Esophagus squamous epithelium (tissue), 5 donors: ENCODE measurements around the gene UBE2V1. TPM values are rescaled to one million over a fixed set of nuclear protein-coding genes. Genes with fewer than 3 reads are reported as not detected.
"Not testable (repeated sequence)": the region's sequence is repeated elsewhere in the genome, so short reads cannot be mapped to it uniquely, and the experiment has no call there.

Experiments
- DNase-seq: peaks from one replicate; lab custom pipeline; 2025; lab: John Stamatoyannopoulos, UW
- H3K27ac ChIP-seq, 4 donors: fragments of 200-600 bp; sonication (generic); one replicate each; pipeline ENCODE4 v1.5.1; 2016 to 2019; ENCODE audit warnings: mild to moderate bottlenecking in 1 of 4
- H3K27me3 ChIP-seq, 4 donors: fragments of 200-600 bp; sonication (generic); 1 replicate in 3 of 4; 2 replicates in 1 of 4; pipeline versions ENCODE4 v1.5.1 to v1.6.0; 2017 to 2021; ENCODE audit warnings: antibody characterized with exemption in 1 of 4
- H3K36me3 ChIP-seq, 3 donors: fragments of 200-600 bp; sonication (generic); one replicate each; pipeline ENCODE4 v1.5.1; 2016 to 2019
- H3K4me1 ChIP-seq, 3 donors: fragments of 200-600 bp; sonication (generic); one replicate each; pipeline ENCODE4 v1.5.1; 2017 to 2019
- H3K4me3 ChIP-seq, 4 donors: fragments of 200-600 bp; sonication (generic); 1 replicate in 3 of 4; 2 replicates in 1 of 4; pipeline ENCODE4 v1.5.1; 2016 to 2019; ENCODE audit warnings: mild to moderate bottlenecking in 2 of 4, moderate library complexity in 1 of 4
- H3K9me3 ChIP-seq, 3 donors: fragments of 200-600 bp; sonication (generic); one replicate each; pipeline ENCODE4 v1.5.1; 2016 to 2019
- POLR2A ChIP-seq, 4 donors: fragments of 450-650 bp; IDR thresholded peaks; one replicate each; pipeline ENCODE4 v1.6.1; 2017; ENCODE audit warnings: antibody characterized with exemption in 4 of 4, mild to moderate bottlenecking in 4 of 4, moderate library complexity in 3 of 4
- WGBS, 2 donors: methylation state at CpG; one replicate each; pipeline ENCODE4 v1.1.5; 2018; 5-methylcytosine and 5-hydroxymethylcytosine counted together
- intact Hi-C: fragments of 100-400 bp; cut with DNase I; formaldehyde crosslinking; loops from one replicate; pipeline ENCODE4 v1.15.0; 2022
- total RNA-seq, 4 donors: library from RNA; depleted of rRNA; stranded (reverse); fragments of >200 nt; gene quantifications; one replicate each; pipeline ENCODE4 v1.1.0, GENCODE V29; 2016
- TF ChIP-seq, protein P1 (sequence below), 6 experiments: fragments of 450-650 bp in 4 of 6; fragments of 200-600 bp in 2 of 6; sonication (generic) in 2 of 6; IDR thresholded peaks; one replicate each; pipeline ENCODE4 v1.5.1; 2016 to 2019; ENCODE audit warnings: antibody characterized with exemption in 6 of 6, mild to moderate bottlenecking in 4 of 6, moderate library complexity in 4 of 6
- donor health status: DM: yes; HTN: yes; CAD: no.

UBE2V1 gene
- total RNA-seq, 4 donors from 2014 or later: 44.4 to 80.7 (median 63.4) TPM

DNA sequence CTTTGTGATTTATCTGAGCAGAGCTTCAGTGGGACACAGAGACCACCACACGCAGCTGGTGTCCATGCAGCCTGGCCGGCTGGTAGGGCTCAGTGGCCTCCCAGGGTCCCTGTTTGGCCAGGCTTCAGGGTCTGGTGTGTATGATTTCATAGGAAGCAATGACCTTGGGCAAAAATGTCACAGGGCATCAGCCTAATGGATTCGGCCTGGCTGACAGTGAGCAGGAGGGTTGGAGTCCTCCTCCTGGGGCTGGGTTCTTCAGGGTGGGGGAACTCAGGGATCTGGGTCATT, 47.7 kb downstream of the UBE2V1 start:
- intact Hi-C loops: no loop called here
- 73% methylated on average over 2 of the region's 3 CpGs; no CpG with 5 or more reads in 1 of the 2 donors for WGBS, 2 donors
- H3K4me3 ChIP-seq: no peak overlapping the region
- H3K36me3 ChIP-seq: no peaks in the 10 kb centered on the region
- H3K27ac ChIP-seq: no peak overlapping the region
- H3K9me3 ChIP-seq: no peaks in the 10 kb centered on the region
- TF ChIP-seq, protein P1, sequence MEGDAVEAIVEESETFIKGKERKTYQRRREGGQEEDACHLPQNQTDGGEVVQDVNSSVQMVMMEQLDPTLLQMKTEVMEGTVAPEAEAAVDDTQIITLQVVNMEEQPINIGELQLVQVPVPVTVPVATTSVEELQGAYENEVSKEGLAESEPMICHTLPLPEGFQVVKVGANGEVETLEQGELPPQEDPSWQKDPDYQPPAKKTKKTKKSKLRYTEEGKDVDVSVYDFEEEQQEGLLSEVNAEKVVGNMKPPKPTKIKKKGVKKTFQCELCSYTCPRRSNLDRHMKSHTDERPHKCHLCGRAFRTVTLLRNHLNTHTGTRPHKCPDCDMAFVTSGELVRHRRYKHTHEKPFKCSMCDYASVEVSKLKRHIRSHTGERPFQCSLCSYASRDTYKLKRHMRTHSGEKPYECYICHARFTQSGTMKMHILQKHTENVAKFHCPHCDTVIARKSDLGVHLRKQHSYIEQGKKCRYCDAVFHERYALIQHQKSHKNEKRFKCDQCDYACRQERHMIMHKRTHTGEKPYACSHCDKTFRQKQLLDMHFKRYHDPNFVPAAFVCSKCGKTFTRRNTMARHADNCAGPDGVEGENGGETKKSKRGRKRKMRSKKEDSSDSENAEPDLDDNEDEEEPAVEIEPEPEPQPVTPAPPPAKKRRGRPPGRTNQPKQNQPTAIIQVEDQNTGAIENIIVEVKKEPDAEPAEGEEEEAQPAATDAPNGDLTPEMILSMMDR (IDR thresholded peaks at IDR 0.05): no peak
- no peak for TF ChIP-seq POLR2A (IDR thresholded peaks at IDR 0.05)
- DNase-seq: no peak
- H3K4me1 ChIP-seq: no peaks in the 10 kb centered on the region
- H3K27me3 ChIP-seq: no peaks in the 10 kb centered on the region

DNA sequence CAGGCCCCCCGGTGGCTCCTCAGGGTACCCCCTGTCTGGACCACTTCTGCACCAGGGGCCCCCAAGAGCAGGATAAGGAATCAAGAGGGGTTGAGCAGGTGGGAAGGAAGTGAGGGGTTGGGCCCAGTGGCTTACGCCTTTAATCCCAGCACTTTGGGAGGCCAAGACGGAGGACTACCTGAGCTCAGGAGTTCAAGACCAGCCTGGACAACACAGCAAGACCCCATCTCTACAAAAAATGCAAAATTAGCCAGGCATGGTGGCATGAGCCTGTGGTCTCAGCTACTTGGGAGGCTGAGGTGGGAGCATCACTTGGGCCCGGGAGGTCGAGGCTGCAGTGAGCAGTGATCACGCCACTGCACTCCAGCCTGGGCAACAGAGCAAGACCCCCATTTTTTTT, 49.2 kb downstream of the UBE2V1 start:
- H3K27ac ChIP-seq, H3K4me1 ChIP-seq, H3K9me3 ChIP-seq, DNase-seq, H3K27me3 ChIP-seq, H3K4me3 ChIP-seq, H3K36me3 ChIP-seq, intact Hi-C loops: not testable (repeated sequence)
- WGBS, 2 donors: 80 to 93% methylated on average over 3 to 5 of the region's 6 CpGs

DNA sequence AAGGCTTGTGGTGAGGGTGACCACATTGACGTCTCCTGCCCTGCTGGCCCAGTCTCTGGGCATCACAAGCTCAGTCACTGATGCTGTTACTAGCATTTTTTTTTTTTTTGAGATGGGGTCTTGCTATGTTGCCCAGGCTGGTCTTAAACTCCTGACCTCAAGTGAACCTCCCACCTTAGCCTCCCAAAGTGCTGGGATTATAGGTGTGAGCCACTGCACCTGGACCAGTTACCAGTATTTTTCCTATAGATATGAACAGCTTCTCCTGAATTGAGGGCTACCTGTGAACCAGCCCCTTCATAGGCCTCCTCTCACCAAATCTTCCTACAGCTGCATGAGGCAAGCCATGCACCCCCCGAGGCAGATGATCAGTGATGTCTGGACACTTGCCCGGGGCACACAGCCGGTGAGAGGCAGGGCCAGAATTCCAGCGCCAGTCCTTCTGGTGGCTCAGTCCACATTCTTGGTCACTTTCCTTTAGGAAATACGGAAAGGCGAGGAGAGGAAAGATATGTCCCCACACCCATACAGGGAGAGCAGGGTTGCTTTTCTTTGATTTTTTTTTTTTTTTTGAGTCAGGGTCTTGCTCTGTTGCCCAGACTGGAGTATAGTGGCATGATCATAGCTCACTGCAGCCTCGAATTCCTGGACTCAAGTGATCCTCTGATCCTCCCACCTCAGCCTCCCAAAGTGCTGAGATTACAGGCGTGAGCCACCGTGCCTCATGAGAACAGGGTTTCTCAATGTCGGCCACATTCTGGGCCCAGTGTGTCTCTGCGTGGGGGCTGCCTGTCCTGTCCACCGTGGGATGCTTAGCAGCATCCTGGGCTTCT, 50.7 kb downstream of the UBE2V1 start:
- H3K27ac ChIP-seq: no peak overlapping the region
- TF ChIP-seq, protein P1 (IDR thresholded peaks at IDR 0.05): no peak
- TF ChIP-seq POLR2A (IDR thresholded peaks at IDR 0.05): no peak
- H3K4me1 ChIP-seq: no peaks in the 10 kb centered on the region
- no peak for DNase-seq
- H3K4me3 ChIP-seq: no peak overlapping the region
- WGBS, 2 donors: 69 to 70% methylated on average over 9 to 12 of the region's 13 CpGs
- H3K27me3 ChIP-seq: no peaks in the 10 kb centered on the region
- H3K9me3 ChIP-seq: no peaks in the 10 kb centered on the region
- H3K36me3 ChIP-seq: no peaks in the 10 kb centered on the region
- intact Hi-C loops: no loop called here

DNA sequence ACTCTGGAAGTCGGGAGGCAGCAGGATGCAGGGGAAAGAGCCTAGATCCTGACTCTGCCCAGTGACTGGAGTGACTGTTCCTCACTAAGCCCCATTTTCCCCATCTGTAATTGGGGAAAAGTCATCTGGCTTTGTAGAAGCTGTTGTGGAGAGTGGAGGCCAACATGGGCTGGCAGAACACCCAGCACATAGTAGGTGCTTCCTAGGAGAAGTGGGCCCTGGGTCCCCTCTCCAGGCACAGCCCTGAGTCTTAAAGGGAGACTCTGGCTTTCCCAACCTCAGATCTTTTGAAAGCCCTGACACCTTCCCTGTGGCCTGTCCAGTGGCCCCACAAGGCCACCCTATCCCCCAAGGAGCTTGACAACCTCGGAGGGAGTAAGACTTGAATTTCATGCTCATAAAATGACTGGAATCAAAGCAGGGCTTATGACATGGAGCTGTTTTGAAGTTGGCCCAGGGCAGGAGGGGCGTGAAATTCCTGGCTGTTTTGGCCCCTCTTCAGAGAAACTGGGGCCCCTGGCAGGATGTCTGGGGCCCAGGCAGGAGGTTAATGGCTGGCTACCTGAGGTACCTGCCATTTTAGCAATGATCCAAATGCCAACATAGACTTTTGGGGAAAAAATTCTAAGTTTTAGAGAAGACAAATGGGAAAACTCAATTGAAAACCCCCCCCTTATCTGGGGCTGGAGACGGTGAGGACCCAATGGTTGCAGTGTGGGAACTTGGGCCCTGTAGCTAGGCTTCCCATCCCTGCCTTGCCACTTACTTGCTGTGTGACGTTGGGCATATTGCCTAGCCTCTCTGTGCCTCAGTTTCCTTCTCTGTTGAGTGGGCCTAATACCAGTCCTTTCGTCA, 51.6 kb downstream of the UBE2V1 start:
- intact Hi-C loops: no loop called here
- Histone ChIP-seq H3K27me3 (no peaks in the 10 kb centered on the region), H3K9me3 (no peaks in the 10 kb centered on the region), H3K4me3 (no peak overlapping the region), H3K36me3 (no peaks in the 10 kb centered on the region), H3K27ac (no peak overlapping the region), H3K4me1 (no peaks in the 10 kb centered on the region)
- no peak for DNase-seq
- TF ChIP-seq, protein P1 (IDR thresholded peaks at IDR 0.05): no peak
- TF ChIP-seq POLR2A (IDR thresholded peaks at IDR 0.05): no peak
- 72 to 79% methylated on average over 4 of the region's 6 CpGs for WGBS, 2 donors

DNA sequence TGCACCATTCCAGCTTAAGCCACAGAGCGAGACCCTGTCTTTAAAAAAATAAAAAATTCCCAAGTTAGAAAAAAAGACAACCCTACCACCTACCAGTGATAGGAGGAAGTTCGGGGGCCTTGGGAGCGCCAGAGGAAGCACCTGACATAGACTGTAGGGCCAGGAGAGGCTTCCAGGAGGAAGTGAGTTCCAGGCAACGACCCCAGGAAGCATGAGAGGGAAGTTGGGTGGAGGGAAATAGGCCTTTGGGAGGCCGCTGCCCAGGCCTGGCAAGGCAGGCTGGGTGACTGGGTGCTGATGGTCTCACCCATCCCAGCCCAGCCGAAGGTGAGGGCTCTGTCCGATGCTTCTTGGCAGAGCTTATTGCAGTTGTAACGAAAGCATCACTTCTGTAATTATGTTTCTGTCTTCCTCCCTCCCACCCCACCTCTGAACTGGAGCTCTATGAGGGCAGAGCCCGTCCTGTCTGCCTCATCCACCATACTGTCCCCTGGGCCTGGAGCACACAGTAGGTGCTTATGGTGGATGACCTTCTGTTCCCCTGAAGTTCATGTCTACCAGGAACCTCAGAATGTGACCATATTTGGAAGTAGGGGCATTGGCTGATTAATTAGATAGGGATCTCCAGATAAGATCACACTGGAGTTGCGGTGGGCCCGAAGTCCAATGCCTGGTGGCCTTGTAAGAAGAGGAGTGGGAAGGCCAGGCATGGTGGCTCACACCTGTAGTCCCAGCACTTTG, 54.1 kb downstream of the UBE2V1 start:
- Histone ChIP-seq H3K4me3 (no peak overlapping the region), H3K4me1 (peaks cover 3 to 17% (median 9%) of the 10 kb centered on the region in 3 donors), H3K27ac (no peak overlapping the region), H3K36me3 (no peaks in the 10 kb centered on the region), H3K27me3 (peaks cover 0 to 19% (median 0%) of the 10 kb centered on the region in 4 donors), H3K9me3 (no peaks in the 10 kb centered on the region)
- WGBS, 2 donors: 52 to 73% methylated on average over 7 to 11 of the region's 11 CpGs
- DNase-seq: no peak
- intact Hi-C loops: no loop called here
- TF ChIP-seq, protein P1 (IDR thresholded peaks at IDR 0.05): no peak
- TF ChIP-seq POLR2A (IDR thresholded peaks at IDR 0.05): no peak
